GM12878 (cell line): ENCODE results near the gene SLC7A10. TPM values are rescaled to one million over a fixed set of nuclear protein-coding genes. Genes with fewer than 3 reads are reported as not detected.

Source experiments
- ATAC-seq: fragments of 200-7000 bp; cut with Tn5 transposase; 3 replicates; pipeline ENCODE4 v1.9.1; 2020; ENCODE audit warnings: mild to moderate bottlenecking, moderate library complexity
- BruUV-seq: library from RNA; stranded (reverse); fragments of 400-500 nt; replicated peaks from 2 replicates; lab custom pipeline; 2021; lab: Mats Ljungman, UMichigan
- CTCF ChIA-PET: fragments of 300-600 bp; sonication (Branson Sonifier 250); formaldehyde crosslinking; extraction: SDS; loops from one replicate; lab custom pipeline; 2021; ENCODE audit warnings: inconsistent platforms; lab: Yijun Ruan, JAX
- POLR2A ChIA-PET: fragments of 350-600 bp; formaldehyde crosslinking; extraction: SDS; loops from one replicate; lab custom pipeline; 2021; ENCODE audit warnings: inconsistent platforms; lab: Charles Lee
- RAD21 ChIA-PET: fragments of 300-600 bp; sonication (Branson Sonifier 250); formaldehyde crosslinking; loops from one replicate; lab custom pipeline; 2023; ENCODE audit warnings: antibody characterized with exemption; ENCODE audit not compliant: unreplicated experiment; lab: Charles Lee
- SMC1A ChIA-PET: fragments of 300-600 bp; sonication (Branson Sonifier 250); formaldehyde crosslinking; loops from one replicate; lab custom pipeline; 2023; ENCODE audit not compliant: unreplicated experiment, uncharacterized antibody; lab: Charles Lee
- DNase-seq: peaks from one replicate; pipeline ENCODE4 v3.0.0-alpha.2; 2011; ENCODE audit warnings: low read depth, low spot score
- FAIRE-seq: peaks from 3 replicates; lab custom pipeline; 2011; peaks lifted over from hg19 to GRCh38; lab: Jason Lieb, UNC
- H2AFZ ChIP-seq: 2 replicates; pipeline ENCODE4 v1.6.0; 2011; ENCODE audit warnings: low read depth, low read length, control low read depth; ENCODE audit not compliant: control insufficient read depth
- H3K27ac ChIP-seq: 2 replicates; pipeline ENCODE4 v1.5.1; 2011; ENCODE audit warnings: control low read depth; ENCODE audit not compliant: control insufficient read depth, insufficient read depth
- H3K27me3 ChIP-seq, 2 experiments: replicated peaks in 1 of 2; 2 replicates each; pipeline versions ENCODE4 v1.6.0 to v1.6.1; 2011; ENCODE audit warnings: low read length in 1 of 2; ENCODE audit not compliant: control insufficient read depth in 2 of 2, insufficient read depth in 2 of 2
- H3K36me3 ChIP-seq, 2 experiments: 2 replicates each; pipeline ENCODE4 v1.5.1; 2011; ENCODE audit warnings: low read length in 1 of 2; ENCODE audit not compliant: control insufficient read depth in 2 of 2, insufficient read depth in 2 of 2
- H3K4me1 ChIP-seq: 2 replicates; pipeline ENCODE4 v1.6.1; 2011; ENCODE audit warnings: mild to moderate bottlenecking, low read length, moderate library complexity, mixed read lengths; ENCODE audit not compliant: control insufficient read depth, insufficient read depth
- H3K4me2 ChIP-seq: 2 replicates; pipeline ENCODE4 v1.6.0; 2011; ENCODE audit warnings: control low read depth; ENCODE audit not compliant: control insufficient read depth, insufficient read depth
- H3K4me3 ChIP-seq: fragments of 200-600 bp; sonication (generic); 2 replicates; pipeline ENCODE4 v1.5.1; 2016
- H3K79me2 ChIP-seq: 2 replicates; pipeline ENCODE4 v1.6.0; 2011; ENCODE audit warnings: low read length; ENCODE audit not compliant: control insufficient read depth, insufficient read depth
- H3K9ac ChIP-seq: 2 replicates; pipeline ENCODE4 v1.8.0; 2011; ENCODE audit warnings: low read length, control low read depth, mixed read lengths; ENCODE audit not compliant: control insufficient read depth, insufficient read depth
- H3K9me3 ChIP-seq: replicated peaks from 3 replicates; pipeline ENCODE4 v1.5.1; 2011; ENCODE audit warnings: mild to moderate bottlenecking, low read length; ENCODE audit not compliant: control insufficient read depth, insufficient read depth
- H4K20me1 ChIP-seq: 2 replicates; pipeline ENCODE4 v1.6.0; 2011; ENCODE audit not compliant: control insufficient read depth, insufficient read depth
- CHD2 ChIP-seq: IDR thresholded peaks from 2 replicates; pipeline ENCODE4 v1.6.1; 2011; ENCODE audit warnings: low read depth, low read length, improper control_type of control experiment, borderline replicate concordance
- CREM ChIP-seq: IDR thresholded peaks from 2 replicates; pipeline ENCODE4 v1.6.1; 2014; ENCODE audit warnings: antibody characterized with exemption, low read depth
- HDAC6 ChIP-seq: fragments of 200-600 bp; sonication (generic); IDR thresholded peaks from one replicate; pipeline ENCODE4 v1.8.0; 2017; ENCODE audit warnings: antibody characterized with exemption; ENCODE audit not compliant: unreplicated experiment
- JUND ChIP-seq: IDR thresholded peaks from 2 replicates; pipeline ENCODE4 v1.6.1; 2012; ENCODE audit warnings: low read depth, mild to moderate bottlenecking, low read length, improper control_type of control experiment, moderate library complexity
- MYC ChIP-seq: IDR thresholded peaks from 2 replicates; pipeline ENCODE4 v1.6.1; 2011; ENCODE audit warnings: mild to moderate bottlenecking, low read length, moderate library complexity, inconsistent platforms; ENCODE audit not compliant: insufficient read depth, insufficient replicate concordance, insufficient read length, severe bottlenecking
- NFYA ChIP-seq: IDR thresholded peaks from 2 replicates; pipeline ENCODE4 v1.6.1; 2011; ENCODE audit warnings: low read depth, mild to moderate bottlenecking, low read length, improper control_type of control experiment, borderline replicate concordance
- POLR2A ChIP-seq: IDR thresholded peaks from 2 replicates; pipeline ENCODE4 v1.6.1; 2011; ENCODE audit warnings: low read depth, mild to moderate bottlenecking, low read length
- SMAD1 ChIP-seq: fragments of 450-650 bp; IDR thresholded peaks from 2 replicates; pipeline ENCODE4 v1.6.1; 2018; ENCODE audit warnings: mild to moderate bottlenecking, low read depth; ENCODE audit not compliant: partially characterized antibody
- SUZ12 ChIP-seq: fragments of 200-600 bp; sonication (generic); IDR thresholded peaks from one replicate; pipeline ENCODE4 v1.6.1; 2018; ENCODE audit warnings: antibody characterized with exemption, mild to moderate bottlenecking; ENCODE audit not compliant: unreplicated experiment
- TAF1 ChIP-seq: IDR thresholded peaks from 2 replicates; pipeline ENCODE4 v1.6.1; 2011; ENCODE audit warnings: mild to moderate bottlenecking, low read depth, low read length, borderline replicate concordance
- ZBED1 ChIP-seq: IDR thresholded peaks from 2 replicates; pipeline ENCODE4 v1.6.1; 2016; ENCODE audit warnings: borderline replicate concordance
- ZBTB11 ChIP-seq: fragments of 450-650 bp; formaldehyde crosslinking; IDR thresholded peaks from 2 replicates; pipeline ENCODE4 v1.5.0; 2022; ENCODE audit warnings: mild to moderate bottlenecking, missing genetic modification characterization
- ZNF274 ChIP-seq: IDR thresholded peaks from one replicate; pipeline ENCODE4 v1.8.0; 2011; ENCODE audit not compliant: insufficient read length, insufficient read depth
- WGBS: methylation state at CpG from one replicate; pipeline ENCODE4 v1.1.6; 2016; ENCODE audit warnings: low lambda C conversion rate; ENCODE audit not compliant: insufficient replicate concordance, insufficient coverage; ENCODE audit errors: missing lambda C conversion rate; 5-methylcytosine and 5-hydroxymethylcytosine counted together
- in situ Hi-C: fragments of 300-500 bp; cut with MboI; formaldehyde crosslinking; loops from 9 replicates; pipeline ENCODE4 v1.14.3; 2018; ENCODE audit warnings: mixed read lengths
- intact Hi-C: fragments of 100-400 bp; cut with micrococcal nuclease; formaldehyde crosslinking; loops from one replicate; pipeline ENCODE4 v1.14.2; 2022; ENCODE audit not compliant: unreplicated experiment
- polyA plus RNA-seq, 11 experiments: library from polyadenylated mRNA; depleted of rRNA in 4 of 11; unstranded in 6 of 11; stranded (reverse) in 5 of 11; fragments of >200 nt; fragmentation: Nextera tagmentation in 4 of 11; fragmentation: Illumina TruSeq in 1 of 11; extraction: Ambion mirVana in 4 of 11; extraction: Trizol in 1 of 11; gene quantifications; 1 replicate in 1 of 11; 2 replicates in 10 of 11; pipeline versions ENCODE4 v1.2.1 to v1.2.3, GENCODE V29; 2011 to 2016; ENCODE audit warnings: inconsistent platforms in 2 of 11, missing spikeins in 2 of 11, low read depth in 1 of 11
- total RNA-seq, 4 experiments: library from RNA; depleted of rRNA in 3 of 4; stranded (reverse); fragments of >200 nt in 3 of 4; fragmentation: Illumina TruSeq in 1 of 4; extraction: Trizol in 1 of 4; gene quantifications; 2 replicates each; pipeline versions ENCODE4 v1.2.1 to v1.2.3, GENCODE V29; 2013 to 2021

SLC7A10 gene
- total and polyA plus RNA-seq, 10 of the 15 experiments (the other 5 are each of a cell fraction or from before 2014, with no cell fraction given) = not detected

- in situ Hi-C loops = no loop called here
- POLR2A ChIA-PET = no interaction called here
Observed at GRCh38 chr19:33193865-33194362, 31.7 kb downstream of the SLC7A10 start, which contains the start of gene LRP3. TSS of gene LRP3 (plus strand) at chr19:33194330. CDS start at chr19:33194786, 456 bp downstream.

More at GRCh38 chr19:33193865-33194362, 31.7 kb downstream of the SLC7A10 start, which contains the start of gene LRP3:
- H2AFZ ChIP-seq = no peak within 1 kb of the TSS
- DNase-seq (no peak), ATAC-seq (no peak), FAIRE-seq (no peak)
- no peak within 1 kb of the TSS for H3K4me3 ChIP-seq
- H3K79me2 ChIP-seq = no peaks in the 10 kb centered on the region
- peaks cover 0 to 5% of the 10 kb centered on the region in 2 experiments; a peak in 3 of 4 replicates for H3K27me3 ChIP-seq
- peaks cover 5% of the 10 kb centered on the region for H3K4me1 ChIP-seq
- H3K36me3 ChIP-seq = no peaks in the 10 kb centered on the region
- no peak within 1 kb of the TSS for H3K9ac ChIP-seq
- TF ChIP-seq SMAD1 (no peak), ZNF274 (no peak), TAF1 (no peak), HDAC6 (no peak), NFYA (no peak), ZBED1 (no peak), POLR2A (no peak), CHD2 (no peak), JUND (no peak), MYC (no peak), CREM (no peak), ZBTB11 (no peak), SUZ12 (no peak)
- BruUV-seq = no TSS peak
- H3K27ac ChIP-seq = no peak within 1 kb of the TSS
- RAD21 ChIA-PET = no interaction called here
- no peaks in the 10 kb centered on the region for H4K20me1 ChIP-seq
- H3K9me3 ChIP-seq = no peaks in the 10 kb centered on the region
- SMC1A ChIA-PET = no interaction called here
- CTCF ChIA-PET = no interaction called here
- intact Hi-C loops = no loop called here
- no peak within 1 kb of the TSS for H3K4me2 ChIP-seq
- 43% methylated on average over 4 of the region's 50 CpGs for WGBS
